GM12891 (cell line): Measurements from ENCODE around the gene ANKS1B.

Experiments
- POLR2A ChIP-seq: IDR thresholded peaks from 2 replicates; pipeline ENCODE4 v1.6.1; 2011; ENCODE audit warnings: low read depth, low read length, control low read depth
- POLR2AphosphoS5 ChIP-seq: IDR thresholded peaks from 2 replicates; pipeline ENCODE4 v1.6.1; 2011; ENCODE audit warnings: low read depth, low read length, control low read depth
- POU2F2 ChIP-seq: IDR thresholded peaks from 2 replicates; pipeline ENCODE4 v1.6.1; 2011; ENCODE audit warnings: low read depth, mild to moderate bottlenecking, control low read depth, low read length, moderate library complexity
- TAF1 ChIP-seq: IDR thresholded peaks from 2 replicates; pipeline ENCODE4 v1.6.1; 2011; ENCODE audit warnings: low read depth, low read length, control low read depth

- TF ChIP-seq POLR2AphosphoS5 (no peak), TAF1 (no peak), POLR2A (no peak), POU2F2 (no peak)
These were observed 1263.5 kb downstream of the ANKS1B start for GRCh38 chr12:98721204-98721702.
